ENCODE results near the gene OSBPL3. TPM values are rescaled to one million over a fixed set of nuclear protein-coding genes. Genes with fewer than 3 reads are reported as not detected.

OSBPL3 gene
- total RNA-seq, 1 experiment from 2014 or later: 8.6 TPM

DNA sequence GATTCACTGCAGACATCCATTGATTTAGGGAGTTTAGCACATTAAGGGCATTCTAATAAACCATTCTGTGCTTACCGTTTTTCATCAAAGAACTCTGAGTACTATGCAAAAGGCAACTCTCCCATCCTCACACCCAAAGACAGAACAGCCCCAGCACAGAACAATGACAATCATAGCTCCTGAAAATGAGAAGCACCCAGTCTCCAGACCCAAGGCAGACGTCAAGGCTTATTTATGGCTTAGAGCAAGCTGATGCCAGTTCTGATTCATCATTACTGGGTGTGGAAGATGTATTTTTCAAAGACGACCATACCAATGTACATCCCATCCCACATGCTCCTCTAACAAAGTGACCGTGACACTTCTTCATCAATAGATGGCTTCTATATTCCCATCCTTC is 67.6 kb downstream of the OSBPL3 start:
- H3K56ac ChIP-seq (ENCODE audit: insufficient read length, low read depth, low read length): no peak overlapping the region
- no peak overlapping the region for H4K91ac ChIP-seq (ENCODE audit: insufficient read length, low read depth, low read length)
- no peak overlapping the region for H3K4me3 Mint-ChIP-seq
- H3K4me1 Mint-ChIP-seq: peaks cover 22 to 26% of the 10 kb centered on the region in 2 experiments
- TF ChIP-seq, protein P1, sequence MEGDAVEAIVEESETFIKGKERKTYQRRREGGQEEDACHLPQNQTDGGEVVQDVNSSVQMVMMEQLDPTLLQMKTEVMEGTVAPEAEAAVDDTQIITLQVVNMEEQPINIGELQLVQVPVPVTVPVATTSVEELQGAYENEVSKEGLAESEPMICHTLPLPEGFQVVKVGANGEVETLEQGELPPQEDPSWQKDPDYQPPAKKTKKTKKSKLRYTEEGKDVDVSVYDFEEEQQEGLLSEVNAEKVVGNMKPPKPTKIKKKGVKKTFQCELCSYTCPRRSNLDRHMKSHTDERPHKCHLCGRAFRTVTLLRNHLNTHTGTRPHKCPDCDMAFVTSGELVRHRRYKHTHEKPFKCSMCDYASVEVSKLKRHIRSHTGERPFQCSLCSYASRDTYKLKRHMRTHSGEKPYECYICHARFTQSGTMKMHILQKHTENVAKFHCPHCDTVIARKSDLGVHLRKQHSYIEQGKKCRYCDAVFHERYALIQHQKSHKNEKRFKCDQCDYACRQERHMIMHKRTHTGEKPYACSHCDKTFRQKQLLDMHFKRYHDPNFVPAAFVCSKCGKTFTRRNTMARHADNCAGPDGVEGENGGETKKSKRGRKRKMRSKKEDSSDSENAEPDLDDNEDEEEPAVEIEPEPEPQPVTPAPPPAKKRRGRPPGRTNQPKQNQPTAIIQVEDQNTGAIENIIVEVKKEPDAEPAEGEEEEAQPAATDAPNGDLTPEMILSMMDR (conservative IDR thresholded peaks at IDR 0.05): no peak
- H3K23ac ChIP-seq (ENCODE audit: insufficient read length, low read depth, low read length): no peak overlapping the region
- H3K9ac ChIP-seq (ENCODE audit: extremely low read depth, insufficient read length, low read length): no peak overlapping the region
- H2BK12ac ChIP-seq (ENCODE audit: insufficient read length, low read depth, low read length): no peak overlapping the region
- no peaks in the 10 kb centered on the region for H3K9me3 Mint-ChIP-seq
- H3K23me2 ChIP-seq (ENCODE audit: insufficient read length, low read depth, low read length, poor library complexity, severe bottlenecking): no peaks in the 10 kb centered on the region
- no peak for DNase-seq
- no peak overlapping the region for H2BK120ac ChIP-seq (ENCODE audit: low read depth, low read length, poor library complexity, severe bottlenecking)
- H3K4me1 ChIP-seq (ENCODE audit: insufficient read depth, low read length): peaks cover 7% of the 10 kb centered on the region; the same call in 1 of the 2 replicates
- H3K27me3 ChIP-seq (ENCODE audit: insufficient read depth, low read length): no peaks in the 10 kb centered on the region
- no peak overlapping the region for H3K4me2 ChIP-seq (ENCODE audit: insufficient read depth, insufficient read length, low read length)
- H3K14ac ChIP-seq (ENCODE audit: insufficient read depth, low read length): no peak overlapping the region
- no peaks in the 10 kb centered on the region for H3K79me1 ChIP-seq (ENCODE audit: insufficient read depth, low read depth, low read length, poor library complexity, severe bottlenecking)
- no peak overlapping the region for H2AK5ac ChIP-seq (ENCODE audit: insufficient read length, low read length)
- no peak overlapping the region for H2AFZ ChIP-seq (ENCODE audit: low read length)
- H3K27ac ChIP-seq (ENCODE audit: insufficient read length, low read depth, low read length): no peak overlapping the region
- no peak overlapping the region for H2BK15ac ChIP-seq (ENCODE audit: low read depth, low read length)
- WGBS (ENCODE audit: extremely low coverage, insufficient read length, low lambda C conversion rate): no CpG with 5 or more reads among the region's 4 CpGs
- H2BK20ac ChIP-seq (ENCODE audit: low read depth, low read length, poor library complexity, severe bottlenecking): no peak overlapping the region
- no peak overlapping the region for H4K5ac ChIP-seq (ENCODE audit: insufficient read length, low read depth, low read length)
- H3K79me2 ChIP-seq (ENCODE audit: insufficient read depth, low read length): peaks cover 3% of the 10 kb centered on the region; the same call in 1 of the 2 replicates
- no peak overlapping the region for H4K8ac ChIP-seq (replicated peaks; ENCODE audit: insufficient read length, low read depth, low read length)
- H4K20me1 ChIP-seq (ENCODE audit: control insufficient read depth, insufficient read depth, insufficient read length): no peaks in the 10 kb centered on the region
- H3K27me3 Mint-ChIP-seq (ENCODE audit: low read depth): no peaks in the 10 kb centered on the region
- H3K4ac ChIP-seq (ENCODE audit: low read depth, low read length): no peak overlapping the region
- H3K18ac ChIP-seq (ENCODE audit: insufficient read length, low read depth, low read length): no peak overlapping the region
- H2BK5ac ChIP-seq (ENCODE audit: insufficient read length, low read length): no peak overlapping the region
- H3K36me3 Mint-ChIP-seq (ENCODE audit: insufficient read depth in 1 of 3, low read depth in 3 of 3): no peaks in the 10 kb centered on the region
- H3T11ph ChIP-seq (ENCODE audit: low read length): no peak overlapping the region
- no peak overlapping the region for H3K27ac Mint-ChIP-seq
- no peaks in the 10 kb centered on the region for H3K9me3 ChIP-seq (ENCODE audit: control insufficient read depth, low read depth, low read length)

All from H9 (cell line).